NCI-H1417 (cell line): ENCODE results near the gene SPATC1L.
"Not testable (repeated sequence)": the region's sequence is repeated elsewhere in the genome, so short reads cannot be mapped to it uniquely, and the experiment has no call there.

Experiments
- DNase-seq, 3 experiments: peaks; one replicate each; lab custom pipeline; 2025; lab: John Stamatoyannopoulos, UW

Gene SPATC1L

DNA sequence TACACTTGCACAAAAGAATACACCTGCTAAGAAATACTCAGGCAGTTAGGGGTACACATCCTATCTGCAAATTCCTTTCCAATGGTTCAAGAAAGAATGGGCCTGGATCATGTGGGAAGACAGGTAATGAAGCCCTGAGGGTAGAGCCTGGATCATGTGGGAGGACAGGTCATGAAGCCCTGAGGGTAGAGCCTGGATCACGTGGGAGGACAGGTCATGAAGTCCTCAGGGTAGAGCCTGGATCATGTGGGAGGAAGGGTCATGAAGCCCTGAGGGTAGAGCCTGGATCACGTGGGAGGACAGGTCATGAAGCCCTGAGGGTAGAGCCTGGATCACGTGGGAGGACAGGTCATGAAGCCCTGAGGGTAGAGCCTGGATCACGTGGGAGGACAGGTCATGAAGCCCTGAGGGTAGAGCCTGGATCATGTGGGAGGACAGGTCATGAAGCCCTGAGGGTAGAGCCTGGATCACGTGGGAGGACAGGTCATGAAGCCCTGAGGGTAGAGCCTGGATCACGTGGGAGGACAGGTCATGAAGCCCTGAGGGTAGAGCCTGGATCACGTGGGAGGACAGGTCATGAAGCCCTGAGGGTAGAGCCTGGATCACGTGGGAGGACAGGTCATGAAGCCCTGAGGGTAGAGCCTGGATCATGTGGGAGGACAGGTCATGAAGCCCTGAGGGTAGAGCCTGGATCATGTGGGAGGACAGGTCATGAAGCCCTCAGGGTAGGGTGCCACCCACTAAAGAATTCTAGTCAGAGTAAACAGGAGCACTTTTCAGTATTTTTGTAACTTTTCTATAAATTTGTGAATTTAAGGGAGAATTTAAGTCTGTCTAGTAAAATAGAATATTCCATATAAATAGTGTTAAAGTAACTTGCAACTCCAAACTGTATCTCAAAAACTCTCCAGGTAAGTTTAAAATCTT, 16.9 kb upstream of the SPATC1L start:
- not testable (repeated sequence) for DNase-seq

GRCh38 chr21:46199436-46200373, 15.4 kb upstream of the SPATC1L start:
- no peak for DNase-seq

DNA sequence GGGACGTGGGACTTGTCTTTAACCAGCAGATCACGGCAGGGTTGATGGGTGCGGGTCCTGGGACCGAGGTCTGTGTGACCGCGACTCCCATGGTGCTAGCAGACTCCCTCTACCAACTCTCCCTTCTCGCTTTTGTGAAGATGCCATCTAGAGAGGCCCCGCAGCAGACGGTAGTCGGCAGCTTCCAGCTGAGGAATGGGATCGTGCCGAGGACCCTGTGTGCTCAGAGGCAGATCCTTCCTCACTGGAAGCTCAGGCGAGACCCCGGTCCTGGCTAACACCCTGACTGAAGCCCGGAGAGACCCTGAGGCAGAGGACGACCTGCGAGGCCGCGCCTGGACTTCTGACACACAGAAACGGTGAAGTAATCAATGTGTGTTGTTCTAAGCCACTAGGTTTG, 12.5 kb upstream of the SPATC1L start:
- DNase-seq, result no peak

GRCh38 chr21:46195595-46196195, 11.4 kb upstream of the SPATC1L start:
- DNase-seq, result no peak

GRCh38 chr21:46194374-46195334, 10.4 kb upstream of the SPATC1L start:
- no peak for DNase-seq

GRCh38 chr21:46193829-46194373, 9.6 kb upstream of the SPATC1L start:
- DNase-seq, result no peak

DNA sequence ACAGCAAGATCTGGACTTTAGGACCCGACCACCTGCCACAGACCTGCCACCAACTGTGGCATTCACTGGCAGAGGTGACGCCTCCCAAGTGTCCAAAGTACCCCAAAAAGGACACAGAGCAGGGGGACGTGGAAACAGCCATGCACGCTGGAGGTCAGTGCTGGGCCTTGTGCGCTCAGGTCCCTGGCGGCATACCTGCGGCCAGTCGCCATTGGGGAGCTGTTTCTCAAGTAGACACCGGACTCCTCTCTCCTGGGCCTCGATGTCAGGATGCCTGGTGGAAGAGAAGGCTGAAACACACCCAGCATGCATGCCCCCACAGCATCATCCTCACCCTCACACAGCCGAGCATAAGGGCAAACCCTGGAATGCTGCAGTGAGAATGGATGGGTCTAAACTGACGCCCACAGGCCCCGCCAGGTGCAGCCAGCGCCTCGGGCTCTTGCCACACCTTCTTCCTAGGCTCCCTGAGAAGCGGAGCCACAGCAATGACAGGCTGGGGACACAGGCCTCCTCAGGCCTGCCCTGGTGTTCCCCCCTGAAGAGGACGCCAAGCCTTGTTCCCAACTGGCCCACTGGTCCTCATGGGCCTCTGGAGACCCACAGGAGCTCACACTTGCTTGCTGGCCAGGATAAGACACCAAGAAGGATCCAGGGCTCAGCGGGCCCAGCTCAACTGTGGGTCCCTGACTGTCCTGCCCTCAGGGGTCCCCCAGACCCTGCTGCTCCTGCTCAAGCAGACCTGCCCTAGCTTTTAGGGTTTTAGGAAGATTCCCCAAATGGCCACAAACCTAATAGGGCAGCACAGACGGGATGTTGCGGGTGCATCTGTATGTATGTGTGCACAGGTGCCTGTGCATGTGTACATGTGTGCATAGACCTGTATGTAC, 7.7 kb upstream of the SPATC1L start:
- DNase-seq, result no peak

GRCh38 chr21:46191257-46191685, 7.0 kb upstream of the SPATC1L start:
- no peak for DNase-seq

GRCh38 chr21:46190491-46191131, 6.4 kb upstream of the SPATC1L start:
- DNase-seq, result no peak

GRCh38 chr21:46189959-46190490, 5.8 kb upstream of the SPATC1L start:
- DNase-seq, result no peak

- DNase-seq, result no peak
Measured at GRCh38 chr21:46189213-46189958, 5.1 kb upstream of the SPATC1L start.

- peak in 2 of 3 experiments; percentile 15 to 28 for DNase-seq
Measured at GRCh38 chr21:46188226-46189212, 4.3 kb upstream of the SPATC1L start.

- DNase-seq, result no peak
Measured at GRCh38 chr21:46187814-46188213, 3.6 kb upstream of the SPATC1L start.

DNA sequence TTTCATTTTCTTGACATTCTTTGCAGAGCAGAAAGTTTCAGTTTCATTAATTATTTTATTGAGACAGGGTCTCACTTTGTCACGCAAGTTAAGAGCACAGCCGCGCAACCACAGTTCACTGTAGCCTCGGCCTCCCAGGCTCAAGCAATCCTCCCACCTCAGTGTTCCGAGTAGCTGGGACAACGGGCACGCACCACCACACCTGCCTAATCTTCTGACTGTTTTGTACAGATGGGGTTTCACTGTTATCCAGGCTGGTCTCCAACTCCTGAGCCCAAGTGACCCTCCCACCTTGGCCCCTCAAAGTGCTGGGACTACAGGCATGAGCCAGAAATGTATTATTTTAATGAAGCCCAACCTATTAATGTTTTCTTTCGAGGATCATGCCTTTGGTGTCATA, 3.0 kb upstream of the SPATC1L start:
- no peak for DNase-seq

GRCh38 chr21:46185716-46186115, 1.5 kb upstream of the SPATC1L start:
- no peak for DNase-seq

- DNase-seq, result peak in 1 of 3 experiments; percentile 55
Measured at GRCh38 chr21:46184625-46185555, 631 bp upstream of the SPATC1L start.
